Right ventricle myocardium inferior (tissue), 1 donor: ENCODE data around the gene PTPRK. TPM values are rescaled to one million over a fixed set of nuclear protein-coding genes. Genes with fewer than 3 reads are reported as not detected.

Source experiments
- ATAC-seq: fragments of 200-7000 bp; cut with Tn5 transposase; one replicate; pipeline ENCODE4 v1.9.1; 2020; ENCODE audit warnings: mild to moderate bottlenecking, moderate library complexity
- DNase-seq: peaks from one replicate; pipeline ENCODE4 v3.0.0; 2021; ENCODE audit errors: missing footprints
- intact Hi-C: fragments of 100-400 bp; cut with DNase I; formaldehyde crosslinking; loops from one replicate; pipeline ENCODE4 v1.11.0; 2022
- total RNA-seq: library from RNA; stranded (reverse); fragmentation: NEBNext Ultra II Directional; extraction: Animal tissue kit (Norgen Biotek cat#: 25700); gene quantifications from one replicate; pipeline ENCODE4 v1.2.1, GENCODE V29; 2021
- donor health status: DM: no; HTN: yes; CAD: no; lungs with severe emphysema.

The PTPRK gene
- total RNA-seq, 1 donor from 2014 or later: 30.1 TPM

DNA sequence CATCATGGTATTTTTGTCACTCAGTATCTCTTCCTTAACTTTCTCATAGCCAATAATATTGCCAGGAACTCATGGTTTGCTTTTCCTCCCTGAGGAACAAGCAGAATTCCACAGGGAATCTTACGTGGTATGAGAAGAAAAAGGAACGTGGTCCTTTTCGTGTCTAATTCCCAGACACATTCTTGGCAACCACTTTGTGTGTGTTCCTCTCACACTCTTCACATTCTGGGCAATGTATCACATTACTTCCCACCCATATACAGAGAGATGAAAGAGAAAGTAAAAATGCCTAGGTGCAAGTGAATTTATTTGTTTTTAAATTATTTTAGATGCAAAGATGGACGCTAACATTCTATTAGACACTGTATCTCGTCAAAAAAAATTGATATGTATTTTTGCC is 102.7 kb downstream of the PTPRK start:
- intact Hi-C loops: no loop called here
- peak; percentile 61 for ATAC-seq
- DNase-seq: no peak

- intact Hi-C loops: no loop called here
- no peak for DNase-seq
- no peak for ATAC-seq
Measured at GRCh38 chr6:128415387-128415786, 105.0 kb downstream of the PTPRK start.

- ATAC-seq (no peak), DNase-seq (no peak)
- intact Hi-C loops: no loop called here
Measured at GRCh38 chr6:128414943-128415342, 105.5 kb downstream of the PTPRK start.

GRCh38 chr6:128413291-128413690 is 107.1 kb downstream of the PTPRK start:
- DNase-seq: no peak
- no peak for ATAC-seq
- intact Hi-C loops: no loop called here

DNA sequence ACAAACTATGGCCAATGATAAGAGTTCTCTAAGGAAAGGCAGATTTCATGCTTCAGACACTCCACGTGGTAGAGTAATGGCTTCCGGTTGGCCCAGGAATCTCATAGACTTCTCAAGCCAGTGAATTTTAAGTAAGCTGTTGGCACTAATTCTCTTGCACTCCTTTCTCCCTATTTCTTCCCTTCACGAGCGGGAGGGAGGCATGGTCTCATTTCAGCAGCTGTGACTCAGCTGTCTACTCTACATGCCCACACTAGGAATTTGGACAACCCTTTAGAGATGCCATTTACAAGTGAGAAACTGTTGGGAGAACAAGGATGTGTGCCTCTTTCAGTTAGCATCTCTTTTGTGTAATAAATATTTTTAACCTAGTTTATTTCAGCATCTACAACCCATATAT is 107.7 kb downstream of the PTPRK start:
- intact Hi-C loops: no loop called here
- ATAC-seq (no peak), DNase-seq (no peak)

DNA sequence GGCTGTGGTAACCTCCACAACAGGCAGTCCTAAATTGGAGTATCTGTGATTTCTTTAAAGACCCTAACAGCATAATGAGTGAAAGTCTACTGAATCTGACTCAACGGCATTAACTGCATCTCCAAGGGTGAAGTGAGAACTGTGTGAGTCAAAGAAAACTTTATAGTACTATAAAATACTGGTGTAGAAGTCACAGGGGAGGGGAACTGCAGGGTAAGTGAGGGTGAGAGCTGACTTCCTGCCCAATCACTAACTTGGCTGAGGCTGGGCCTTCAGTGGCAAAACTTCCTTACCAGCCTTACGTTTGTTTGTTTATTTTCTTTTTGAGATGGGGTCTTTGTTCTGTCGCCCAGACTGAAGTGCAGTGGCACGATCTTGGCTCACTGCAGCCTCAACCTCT is 109.8 kb downstream of the PTPRK start:
- ATAC-seq (no peak), DNase-seq (no peak)
- intact Hi-C loops: no loop called here

- DNase-seq: no peak
Measured at GRCh38 chr6:128409003-128409402, 111.4 kb downstream of the PTPRK start.

DNA sequence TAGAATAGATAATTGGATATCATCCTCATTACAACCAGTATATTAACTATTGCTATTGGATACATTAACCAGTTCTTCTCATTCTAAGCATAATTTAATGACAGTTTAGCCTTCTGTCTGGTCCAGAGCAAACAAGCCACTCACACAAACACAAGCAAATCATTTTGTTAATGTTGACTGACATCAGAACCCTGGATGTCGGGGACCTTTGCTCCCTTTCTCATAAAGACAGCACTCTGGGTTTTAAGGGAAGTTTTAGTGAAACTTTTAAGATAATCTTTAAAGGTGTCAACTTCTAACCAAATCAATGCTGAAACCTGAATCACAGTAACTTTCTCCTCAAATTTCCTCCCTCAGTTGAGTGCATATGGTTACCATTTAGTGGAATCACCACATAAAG is 113.9 kb downstream of the PTPRK start:
- ATAC-seq (no peak), DNase-seq (no peak)
- intact Hi-C loops: no loop called here

More at GRCh38 chr6:128409003-128409402, 111.4 kb downstream of the PTPRK start:
- ATAC-seq: no peak
- intact Hi-C loops: no loop called here

DNA sequence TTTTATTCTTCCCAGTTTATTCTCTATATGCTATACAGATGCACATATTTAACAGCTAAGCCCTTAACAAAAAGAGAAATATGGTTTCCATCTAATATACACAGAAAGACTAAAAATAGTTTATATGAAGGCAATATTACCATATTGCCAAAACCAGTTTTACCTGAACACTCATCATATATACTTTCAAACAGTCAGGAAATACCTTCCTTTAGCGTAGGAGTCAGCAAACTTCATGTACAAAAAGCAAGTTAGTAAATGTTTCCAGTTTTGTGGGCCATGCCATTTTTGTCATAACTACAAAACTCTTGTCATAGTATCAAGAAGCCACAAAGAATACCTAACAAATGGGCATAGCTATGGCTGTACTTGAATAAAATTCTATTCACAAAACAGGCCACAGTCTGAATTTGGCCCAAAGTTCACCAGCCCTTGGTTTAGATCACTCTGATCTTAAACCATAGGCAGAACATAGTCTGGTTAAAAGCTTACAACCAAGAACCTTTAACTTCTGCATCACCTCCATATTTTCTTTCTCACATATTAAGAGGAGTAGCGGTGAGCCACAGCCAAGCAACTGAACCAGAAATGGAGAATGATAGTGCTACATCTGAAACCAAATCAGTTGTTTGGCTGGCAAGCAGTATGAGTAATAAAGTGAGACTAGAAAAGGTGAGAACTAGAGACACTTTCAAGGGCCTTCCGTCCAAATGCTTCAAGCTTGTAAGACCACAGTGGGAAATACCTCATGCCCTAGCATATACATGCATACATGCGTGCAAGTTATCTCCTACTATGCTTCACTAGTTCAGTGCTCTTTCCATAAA is 116.6 kb downstream of the PTPRK start:
- ATAC-seq: no peak
- DNase-seq: no peak
- intact Hi-C loops: no loop called here

GRCh38 chr6:128400875-128401274 is 119.5 kb downstream of the PTPRK start:
- intact Hi-C loops: no loop called here
- no peak for ATAC-seq
- DNase-seq: no peak

- intact Hi-C loops: no loop called here
Measured at GRCh38 chr6:128397996-128398395, 122.4 kb downstream of the PTPRK start.

DNA sequence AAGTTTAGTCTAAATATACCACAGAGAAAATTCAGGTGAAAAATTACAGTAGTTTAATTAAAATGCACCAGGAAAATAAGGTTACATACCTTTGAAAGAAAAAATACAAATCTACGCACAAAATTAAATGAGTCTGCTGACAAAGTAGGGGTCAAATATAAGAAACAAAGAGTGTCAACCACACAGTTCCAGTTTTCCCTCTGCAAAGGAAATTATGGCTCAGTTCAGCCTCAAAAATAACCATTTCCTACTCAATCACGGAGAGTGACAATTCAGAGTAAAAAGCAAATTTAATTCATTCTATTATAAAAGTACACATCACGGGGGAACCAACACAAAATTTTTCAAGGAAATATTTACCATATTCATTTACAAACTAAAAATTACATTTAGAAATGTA is 124.8 kb downstream of the PTPRK start:
- intact Hi-C loops: no loop called here
- ATAC-seq: no peak
- no peak for DNase-seq

More at GRCh38 chr6:128397996-128398395, 122.4 kb downstream of the PTPRK start:
- DNase-seq (no peak), ATAC-seq (no peak)

- intact Hi-C loops: no loop called here
- no peak for ATAC-seq
Measured at GRCh38 chr6:128395188-128395587, 125.2 kb downstream of the PTPRK start.

DNA sequence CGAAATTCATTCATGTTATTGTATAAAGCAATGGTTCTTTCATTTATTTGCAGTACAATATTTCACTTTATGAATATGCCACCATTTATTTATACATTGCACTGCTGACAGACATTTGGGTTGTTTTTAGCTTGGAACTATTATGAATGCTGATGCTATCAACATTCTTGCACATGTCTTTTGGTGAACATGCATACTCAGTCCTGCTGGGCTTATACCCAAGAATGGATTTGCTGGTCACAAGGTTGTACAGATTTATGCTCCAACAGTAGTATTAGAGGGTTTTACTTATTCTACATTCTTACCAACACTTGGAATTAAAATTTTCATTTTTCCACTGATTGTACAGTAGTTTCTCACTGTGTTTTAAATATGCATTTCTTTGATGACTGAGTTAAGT is 126.2 kb downstream of the PTPRK start:
- ATAC-seq (no peak), DNase-seq (no peak)
- intact Hi-C loops: no loop called here

More at GRCh38 chr6:128395188-128395587, 125.2 kb downstream of the PTPRK start:
- no peak for DNase-seq

DNA sequence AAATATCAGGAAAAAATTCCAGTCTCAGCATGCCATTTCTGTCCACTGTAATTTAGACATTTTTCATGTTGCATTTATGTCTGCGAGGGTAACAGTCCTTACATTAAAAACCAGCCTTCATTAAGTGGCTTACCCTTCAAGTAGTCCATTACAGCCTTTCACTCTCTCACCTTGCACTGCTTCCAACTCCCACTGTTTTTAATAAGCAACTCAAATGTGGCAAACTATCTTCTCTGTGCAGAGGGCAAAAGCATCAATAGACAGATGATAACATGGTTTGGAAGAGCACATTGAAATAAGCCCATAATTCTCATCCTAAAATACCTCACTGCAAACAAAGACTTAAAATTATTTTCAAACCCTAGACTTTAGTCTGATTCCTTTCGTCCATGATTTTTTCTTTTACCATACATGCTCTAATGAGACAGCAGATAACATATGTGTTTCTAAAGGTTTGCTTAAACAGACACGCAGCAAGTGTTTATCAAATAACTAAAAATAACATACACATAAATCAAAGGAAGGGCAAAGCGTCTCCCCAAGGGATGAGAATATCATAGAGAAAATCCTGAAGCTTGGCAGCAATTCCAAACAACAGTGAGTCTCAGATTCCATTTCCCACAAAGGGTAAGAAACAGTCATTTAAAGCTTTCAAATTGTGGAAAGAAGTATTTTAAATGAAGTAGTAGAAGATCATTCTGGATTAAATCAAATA is 130.4 kb downstream of the PTPRK start:
- no peak for ATAC-seq
- DNase-seq: no peak
- intact Hi-C loops: no loop called here

GRCh38 chr6:128388380-128388779 is 132.0 kb downstream of the PTPRK start:
- ATAC-seq: no peak
- intact Hi-C loops: no loop called here
- DNase-seq: no peak

GRCh38 chr6:128380891-128381290 is 139.5 kb downstream of the PTPRK start:
- ATAC-seq: no peak
- intact Hi-C loops: no loop called here
- no peak for DNase-seq

- intact Hi-C loops: no loop called here
- DNase-seq: no peak
- ATAC-seq: peak; percentile 65
Measured at GRCh38 chr6:128379577-128379976, 140.8 kb downstream of the PTPRK start.

- DNase-seq (no peak), ATAC-seq (no peak)
- intact Hi-C loops: no loop called here
Measured at GRCh38 chr6:128376952-128377503, 143.4 kb downstream of the PTPRK start.

DNA sequence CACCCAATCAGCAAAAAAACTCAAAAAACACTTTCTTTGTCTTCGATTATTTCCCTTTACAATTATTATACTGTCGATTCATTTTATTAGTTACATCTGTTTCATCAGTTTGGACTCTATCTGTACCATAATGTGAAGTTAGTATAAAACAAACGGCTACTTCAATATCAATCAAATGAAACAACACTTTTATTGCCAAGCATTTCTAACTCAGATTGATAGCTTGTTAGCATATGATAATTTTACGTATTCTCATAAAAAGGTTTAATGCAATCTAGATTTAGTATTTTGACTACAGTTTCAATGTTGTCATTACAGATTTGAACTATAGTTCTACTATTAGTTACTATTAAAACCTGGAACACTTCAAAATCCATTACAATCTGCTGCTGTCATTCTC is 149.3 kb downstream of the PTPRK start:
- intact Hi-C loops: no loop called here
- ATAC-seq (no peak), DNase-seq (no peak)
